ENCODE measurements around the gene TNNT3. TPM values are rescaled to one million over a fixed set of nuclear protein-coding genes. Genes with fewer than 3 reads are reported as not detected.

The TNNT3 gene
- polyA plus RNA-seq, 3 donors from 2014 or later = not detected

- Mint-ChIP-seq H3K4me3 (no peak overlapping the region), H3K27me3 (ENCODE audit: low read depth in 3 of 3) (peaks cover under 1 to 9% (median 7%) of the 10 kb centered on the region in 3 donors), H3K9me3 (no peaks in the 10 kb centered on the region), H3K27ac (no peak overlapping the region), H3K36me3 (no peaks in the 10 kb centered on the region), H3K4me1 (peaks cover 5 to 6% of the 10 kb centered on the region in 2 donors)
- no peak for DNase-seq
Measured at GRCh38 chr11:1926156-1927025, 6.9 kb downstream of the TNNT3 start.

DNA sequence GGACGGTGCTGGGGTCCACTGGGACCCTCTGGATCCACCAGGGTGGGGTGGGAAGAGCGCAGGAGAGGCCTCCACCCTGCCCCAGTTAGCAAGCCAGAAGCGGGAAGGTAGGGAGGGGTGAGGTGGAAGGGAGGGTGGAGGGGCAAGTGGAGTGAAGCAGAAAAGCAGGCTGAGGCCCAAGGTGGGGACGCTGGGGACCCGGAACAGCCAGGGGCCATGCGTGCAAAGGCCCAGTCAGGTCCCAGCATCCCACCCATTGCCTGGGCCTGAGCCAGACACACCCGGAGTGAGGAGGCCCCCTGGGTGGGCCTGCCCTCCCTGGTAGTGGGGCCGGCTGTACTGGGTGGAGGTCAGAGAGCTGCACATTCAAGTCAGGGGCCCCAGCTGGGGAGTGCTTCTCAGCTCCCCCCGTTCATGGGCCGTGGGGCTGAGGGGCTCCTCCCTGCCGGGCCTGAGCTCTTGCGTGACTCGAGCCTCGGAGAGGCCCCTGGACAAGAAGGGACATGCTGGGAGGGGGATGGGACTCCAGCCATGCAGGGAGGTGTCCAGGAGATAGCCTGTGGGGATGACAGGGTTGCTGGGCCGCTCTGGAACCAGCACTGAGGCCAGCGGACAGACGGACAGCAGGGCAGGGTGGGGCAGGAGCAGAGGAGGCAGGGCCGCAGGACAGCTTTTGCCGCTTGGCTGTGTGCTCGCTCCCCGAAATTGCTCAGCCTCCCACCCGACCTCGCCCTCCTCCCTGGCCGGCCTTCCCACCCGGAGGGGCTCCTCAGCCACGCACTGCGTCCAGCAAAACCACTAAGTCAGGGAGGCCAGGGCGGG lies 7.7 kb downstream of the TNNT3 start:
- H3K9me3 Mint-ChIP-seq = no peaks in the 10 kb centered on the region
- no peak for DNase-seq
- peaks cover 5 to 6% of the 10 kb centered on the region in 2 donors for H3K4me1 Mint-ChIP-seq
- no peak overlapping the region for H3K4me3 Mint-ChIP-seq
- H3K27me3 Mint-ChIP-seq (ENCODE audit: low read depth in 3 of 3) = peaks cover 3 to 13% (median 7%) of the 10 kb centered on the region in 3 donors
- H3K36me3 Mint-ChIP-seq = no peaks in the 10 kb centered on the region
- no peak overlapping the region for H3K27ac Mint-ChIP-seq

- Mint-ChIP-seq H3K27me3 (ENCODE audit: low read depth in 3 of 3) (peaks cover 3 to 10% (median 9%) of the 10 kb centered on the region in 3 donors), H3K9me3 (no peaks in the 10 kb centered on the region), H3K4me3 (no peak overlapping the region), H3K36me3 (peaks cover 0 to 3% (median 0%) of the 10 kb centered on the region in 3 donors), H3K27ac (no peak overlapping the region), H3K4me1 (peaks cover 3 to 5% of the 10 kb centered on the region in 2 donors)
- no peak for DNase-seq
Measured at GRCh38 chr11:1927848-1928469, 8.5 kb downstream of the TNNT3 start.

GRCh38 chr11:1928470-1928890 lies 9.0 kb downstream of the TNNT3 start:
- DNase-seq = no peak
- Mint-ChIP-seq H3K27me3 (ENCODE audit: low read depth in 3 of 3) (peaks cover 4 to 11% (median 10%) of the 10 kb centered on the region in 3 donors), H3K9me3 (no peaks in the 10 kb centered on the region), H3K4me1 (peaks cover 3 to 5% of the 10 kb centered on the region in 2 donors), H3K4me3 (no peak overlapping the region), H3K27ac (no peak overlapping the region), H3K36me3 (peaks cover 0 to 6% (median 0%) of the 10 kb centered on the region in 3 donors)

GRCh38 chr11:1928891-1929541 lies 9.5 kb downstream of the TNNT3 start:
- peaks cover 5 to 12% (median 10%) of the 10 kb centered on the region in 3 donors for H3K27me3 Mint-ChIP-seq (ENCODE audit: low read depth in 3 of 3)
- no peaks in the 10 kb centered on the region for H3K9me3 Mint-ChIP-seq
- H3K36me3 Mint-ChIP-seq = peaks cover 0 to 6% (median 0%) of the 10 kb centered on the region in 3 donors
- H3K27ac Mint-ChIP-seq = no peak overlapping the region
- H3K4me3 Mint-ChIP-seq = no peak overlapping the region
- peaks cover 3 to 5% of the 10 kb centered on the region in 2 donors for H3K4me1 Mint-ChIP-seq
- DNase-seq = no peak

DNA sequence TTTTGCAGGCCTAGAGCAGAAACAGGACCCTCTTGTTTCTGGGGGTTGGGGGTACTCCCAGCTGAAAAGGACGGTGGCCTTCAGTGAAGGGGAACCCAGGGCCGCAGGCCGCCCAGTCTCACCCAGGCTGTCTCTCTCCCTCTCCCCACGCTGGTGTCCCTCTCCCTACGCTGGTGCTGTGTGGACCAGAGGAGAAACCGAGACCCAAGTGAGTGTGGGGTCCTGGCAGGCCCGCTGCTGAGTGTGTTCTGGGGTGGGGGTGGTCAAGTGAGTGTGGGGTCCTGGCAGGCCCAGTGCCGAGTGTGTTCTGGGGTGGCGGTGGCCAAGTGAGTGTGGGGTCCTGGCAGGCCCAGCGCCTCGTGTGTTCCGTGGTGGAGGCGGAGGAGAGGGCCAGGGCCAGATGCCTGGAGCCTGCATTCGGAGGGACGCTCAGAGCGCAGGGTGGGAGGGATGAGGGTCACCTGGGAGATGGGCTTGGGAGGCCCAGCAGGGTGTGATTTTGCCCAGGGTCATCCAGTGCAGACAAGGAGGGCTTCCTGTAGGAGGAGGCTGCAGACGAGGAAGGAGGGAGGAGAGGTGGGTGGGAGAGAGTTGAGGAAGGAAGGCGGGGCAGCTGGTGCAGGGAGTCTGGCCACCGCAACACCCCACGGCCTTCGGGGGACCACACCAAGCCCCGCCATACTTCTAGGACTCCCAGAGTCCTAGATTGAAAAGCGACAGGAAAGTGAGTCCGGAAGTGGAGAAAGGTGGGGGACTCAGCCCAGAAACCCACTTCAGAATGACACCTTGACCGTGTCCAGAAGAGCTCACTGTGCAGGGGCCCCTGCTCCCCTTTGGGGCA lies 10.3 kb downstream of the TNNT3 start:
- peak overlapping the region in 1 of 6 donors; percentile 31 for H3K27ac Mint-ChIP-seq
- peaks cover 0 to 6% (median 0%) of the 10 kb centered on the region in 3 donors for H3K36me3 Mint-ChIP-seq
- H3K4me3 Mint-ChIP-seq = no peak overlapping the region
- peaks cover 5 to 13% (median 10%) of the 10 kb centered on the region in 3 donors for H3K27me3 Mint-ChIP-seq (ENCODE audit: low read depth in 3 of 3)
- DNase-seq = no peak
- peaks cover 3 to 5% of the 10 kb centered on the region in 2 donors for H3K4me1 Mint-ChIP-seq
- no peaks in the 10 kb centered on the region for H3K9me3 Mint-ChIP-seq

DNA sequence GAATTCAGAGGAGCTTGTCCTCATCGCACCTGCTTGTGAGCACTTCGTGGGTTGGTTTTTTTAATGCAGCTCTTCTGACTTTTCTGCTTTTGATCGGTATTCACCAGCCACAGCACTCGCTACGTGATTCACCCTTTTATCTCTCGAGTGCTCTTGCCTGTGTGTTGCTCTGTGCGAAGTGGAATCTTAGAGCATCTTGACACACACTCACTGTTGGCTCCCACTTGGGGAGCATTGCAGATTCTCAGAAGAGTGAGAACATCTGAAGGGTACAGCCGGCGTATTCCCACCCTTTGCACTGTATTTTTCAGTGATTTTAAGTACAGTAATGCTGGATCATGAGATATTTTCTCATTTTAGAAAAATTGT lies 10.9 kb downstream of the TNNT3 start:
- H3K9me3 Mint-ChIP-seq = no peaks in the 10 kb centered on the region
- no peak for DNase-seq
- H3K27ac Mint-ChIP-seq = no peak overlapping the region
- H3K4me3 Mint-ChIP-seq = peak overlapping the region in 1 of 5 donors; percentile 51
- peaks cover 0 to 6% (median 0%) of the 10 kb centered on the region in 3 donors for H3K36me3 Mint-ChIP-seq
- H3K4me1 Mint-ChIP-seq = peaks cover 3 to 5% of the 10 kb centered on the region in 2 donors
- peaks cover 5 to 13% (median 10%) of the 10 kb centered on the region in 3 donors for H3K27me3 Mint-ChIP-seq (ENCODE audit: low read depth in 3 of 3)

- Mint-ChIP-seq H3K4me1 (peaks cover 3 to 5% of the 10 kb centered on the region in 2 donors), H3K27ac (no peak overlapping the region), H3K9me3 (no peaks in the 10 kb centered on the region), H3K27me3 (ENCODE audit: low read depth in 3 of 3) (peaks cover 5 to 13% (median 9%) of the 10 kb centered on the region in 3 donors), H3K36me3 (peaks cover 0 to 6% (median 0%) of the 10 kb centered on the region in 3 donors), H3K4me3 (no peak overlapping the region)
- no peak for DNase-seq
Measured at GRCh38 chr11:1931341-1932104, 12.0 kb downstream of the TNNT3 start.

GRCh38 chr11:1932105-1932480 lies 12.6 kb downstream of the TNNT3 start:
- H3K4me1 Mint-ChIP-seq = peaks cover 3 to 5% of the 10 kb centered on the region in 2 donors
- peaks cover 0 to 6% (median 0%) of the 10 kb centered on the region in 3 donors for H3K36me3 Mint-ChIP-seq
- H3K9me3 Mint-ChIP-seq = no peaks in the 10 kb centered on the region
- H3K27me3 Mint-ChIP-seq (ENCODE audit: low read depth in 3 of 3) = peaks cover 5 to 11% (median 9%) of the 10 kb centered on the region in 3 donors
- no peak overlapping the region for H3K27ac Mint-ChIP-seq
- DNase-seq = no peak
- no peak overlapping the region for H3K4me3 Mint-ChIP-seq

- Mint-ChIP-seq H3K4me3 (no peak overlapping the region), H3K4me1 (peaks cover 3 to 5% of the 10 kb centered on the region in 2 donors), H3K27me3 (ENCODE audit: low read depth in 3 of 3) (peaks cover 5 to 11% (median 9%) of the 10 kb centered on the region in 3 donors), H3K9me3 (no peaks in the 10 kb centered on the region), H3K36me3 (peaks cover 0 to 6% (median 0%) of the 10 kb centered on the region in 3 donors), H3K27ac (peak overlapping the region in 2 of 6 donors; percentile 14 to 26)
- no peak for DNase-seq
Measured at GRCh38 chr11:1932681-1933080, 13.2 kb downstream of the TNNT3 start.

DNA sequence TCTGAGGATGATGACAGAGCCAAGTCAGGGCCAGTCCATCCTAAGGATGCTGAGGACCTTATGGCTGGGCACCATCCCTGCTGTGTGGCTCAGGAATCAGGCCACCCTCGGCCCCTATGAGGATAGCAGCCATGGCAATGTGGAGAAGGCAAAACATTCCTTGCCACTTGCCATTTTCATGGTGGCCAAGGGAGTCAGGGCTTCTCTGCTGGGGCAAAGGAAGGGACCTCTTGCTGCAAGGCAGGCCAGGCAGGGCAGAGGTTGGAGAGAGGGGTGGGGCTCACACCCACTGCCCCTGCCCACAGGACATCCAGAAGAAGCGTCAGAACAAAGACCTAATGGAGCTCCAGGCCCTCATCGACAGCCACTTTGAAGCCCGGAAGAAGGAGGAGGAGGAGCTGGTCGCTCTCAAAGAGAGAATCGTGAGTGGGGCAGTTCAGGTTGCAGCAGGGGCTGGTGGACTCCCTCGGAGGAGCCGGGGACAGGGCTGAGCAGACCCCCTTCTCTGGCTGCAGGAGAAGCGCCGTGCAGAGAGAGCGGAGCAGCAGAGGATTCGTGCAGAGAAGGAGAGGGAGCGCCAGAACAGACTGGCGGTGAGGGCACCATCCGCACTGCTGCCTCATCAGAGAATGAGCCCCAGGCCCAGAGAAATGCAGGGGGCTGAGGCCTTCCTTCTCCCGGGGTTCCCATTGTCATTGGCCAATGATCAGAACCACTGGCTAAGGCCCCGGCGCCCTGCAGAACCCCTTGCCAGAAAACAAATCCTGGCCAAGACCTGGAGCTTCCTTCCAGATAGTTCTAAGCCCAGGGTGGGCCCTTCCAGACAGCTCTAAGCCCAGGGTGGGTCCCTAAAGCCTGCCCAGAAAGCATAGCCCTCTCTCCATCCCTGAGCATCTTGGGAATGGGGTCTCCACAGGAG lies 14.2 kb downstream of the TNNT3 start:
- Mint-ChIP-seq H3K27me3 (ENCODE audit: low read depth in 3 of 3) (peaks cover 5 to 11% (median 9%) of the 10 kb centered on the region in 3 donors), H3K4me3 (no peak overlapping the region), H3K4me1 (peaks cover 3 to 5% of the 10 kb centered on the region in 2 donors), H3K9me3 (no peaks in the 10 kb centered on the region), H3K36me3 (peaks cover 0 to 6% (median 0%) of the 10 kb centered on the region in 3 donors), H3K27ac (peak overlapping the region in 1 of 6 donors; percentile 14)
- no peak for DNase-seq
